ENCODE data around the gene FAM136A. TPM values are rescaled to one million over a fixed set of nuclear protein-coding genes. Genes with fewer than 3 reads are reported as not detected.

The FAM136A gene
- polyA plus RNA-seq, 1 of the 3 experiments (the other 2 are of a cell fraction), result 43.3 TPM

DNA sequence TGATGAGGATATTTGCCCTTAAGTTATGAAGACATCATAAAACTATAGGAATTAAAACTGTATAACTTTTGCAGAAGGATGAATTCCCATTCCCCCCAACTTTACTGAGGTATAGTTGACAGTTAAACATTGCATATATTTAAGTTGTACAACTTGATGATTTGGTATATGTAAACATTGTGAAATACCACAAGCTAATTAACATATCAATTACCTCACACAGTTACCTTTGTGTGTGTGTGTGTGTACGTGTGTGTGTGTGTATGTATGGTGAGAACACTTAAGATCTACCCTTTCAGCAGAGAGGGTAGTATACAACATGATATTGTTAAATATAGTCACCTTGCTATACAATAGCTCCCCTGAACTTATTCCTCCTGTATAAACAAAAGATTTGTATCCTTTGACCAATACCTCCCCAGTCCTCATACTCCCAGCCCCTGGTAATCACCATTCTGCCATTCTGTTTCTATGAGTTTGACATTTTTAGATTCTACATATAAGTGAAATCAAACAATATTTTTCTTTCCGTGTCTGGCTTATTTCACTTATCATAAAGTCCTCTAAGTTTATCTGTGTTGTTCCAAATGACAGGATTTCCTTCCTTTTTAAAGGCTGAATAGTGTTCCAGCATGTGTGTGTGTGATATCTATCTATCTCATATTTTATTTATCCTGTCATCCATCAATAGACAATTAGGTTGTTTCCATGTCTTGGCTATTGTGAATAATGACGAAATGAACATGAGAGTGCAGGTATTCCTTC lies 48.2 kb upstream of the FAM136A start:
- CTCF ChIA-PET, result interaction anchor here (1.5 to 1.7 kb wide), 2 partner anchors 8 to 267 kb away, joined by 3 to 4 read pairs; no protein-coding TSS in a partner anchor

DNA sequence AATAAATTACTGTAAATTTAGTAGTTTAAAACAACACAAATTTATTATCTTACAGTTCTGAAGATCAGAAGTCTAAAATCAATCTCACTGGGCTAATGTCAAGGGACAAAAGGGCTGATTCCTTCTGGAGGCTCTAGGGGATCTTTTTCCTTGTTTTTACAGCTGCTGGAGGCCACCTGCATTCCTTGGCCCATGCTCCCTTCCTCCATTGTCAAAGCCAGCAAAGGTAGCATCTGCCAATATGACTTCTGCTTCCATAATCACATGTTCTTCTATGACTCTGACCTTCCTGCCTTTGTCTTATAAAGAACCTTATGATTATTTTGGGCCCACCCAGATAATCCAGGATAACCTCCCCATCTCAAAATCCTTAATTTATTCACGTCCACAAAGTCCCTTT lies 46.0 kb upstream of the FAM136A start:
- H4K20me1 ChIP-seq (ENCODE audit: insufficient read depth), result no peaks in the 10 kb centered on the region
- H3K9me3 ChIP-seq, result no peaks in the 10 kb centered on the region
- no peak for DNase-seq
- H2AFZ ChIP-seq (ENCODE audit: low read depth), result no peak overlapping the region
- H3K9me2 ChIP-seq, result no peaks in the 10 kb centered on the region
- CTCF ChIA-PET, result interaction anchor here (0.7 to 2.8 kb wide), 2 partner anchors 8 to 270 kb away, joined by 3 to 12 read pairs; no protein-coding TSS in a partner anchor
- H3K79me2 ChIP-seq (ENCODE audit: insufficient read depth), result no peaks in the 10 kb centered on the region
- no peaks in the 10 kb centered on the region for H3K36me3 ChIP-seq (replicated peaks in 1 of 2; ENCODE audit: control insufficient read depth in 1 of 2, insufficient read depth in 2 of 2, low read length in 1 of 2)
- no peaks in the 10 kb centered on the region for H3K4me1 ChIP-seq (ENCODE audit: control insufficient read depth in 1 of 2, insufficient read depth in 2 of 2, low read depth in 1 of 2, low read length in 1 of 2)
- H3K27ac ChIP-seq (ENCODE audit: low read depth in 2 of 2, low read length in 1 of 2), result no peak overlapping the region
- H3K4me2 ChIP-seq, result no peak overlapping the region
- no peak overlapping the region for H3K4me3 ChIP-seq (ENCODE audit: low read depth in 2 of 2, low read length in 1 of 2)
- no peaks in the 10 kb centered on the region for H3F3A ChIP-seq (replicated peaks; ENCODE audit: insufficient read depth)
- POLR2A ChIA-PET, result no interaction called here
- H3K9ac ChIP-seq, result no peak overlapping the region
- 4% methylated on average over 1 of the region's 1 CpG for WGBS (ENCODE audit: low lambda C conversion rate)
- H3K27me3 ChIP-seq (ENCODE audit: insufficient read depth), result peaks cover 21% of the 10 kb centered on the region; the same call in 1 of the 2 replicates
- TF ChIP-seq GATA2 (CRISPR knock-in tag; IDR thresholded peaks at IDR 0.05) (no peak), YY1 (IDR thresholded peaks at IDR 0.05; ENCODE audit: low read depth) (no peak), JUND (IDR thresholded peaks at IDR 0.05) (no peak), RFX5 (IDR thresholded peaks at IDR 0.05; ENCODE audit: low read length) (no peak), RCOR1 (IDR thresholded peaks at IDR 0.05; ENCODE audit: low read length) (no peak), FOSL2 (IDR thresholded peaks at IDR 0.05; ENCODE audit: borderline replicate concordance, low read depth) (no peak), CHD2 (IDR thresholded peaks at IDR 0.05; ENCODE audit: low read length, partially characterized antibody) (no peak), TCF12 (IDR thresholded peaks at IDR 0.05) (no peak)
- TF ChIP-seq, protein P1, sequence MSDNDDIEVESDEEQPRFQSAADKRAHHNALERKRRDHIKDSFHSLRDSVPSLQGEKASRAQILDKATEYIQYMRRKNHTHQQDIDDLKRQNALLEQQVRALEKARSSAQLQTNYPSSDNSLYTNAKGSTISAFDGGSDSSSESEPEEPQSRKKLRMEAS (IDR thresholded peaks at IDR 0.05; ENCODE audit: low read depth), result no peak
- TF ChIP-seq, protein P2, sequence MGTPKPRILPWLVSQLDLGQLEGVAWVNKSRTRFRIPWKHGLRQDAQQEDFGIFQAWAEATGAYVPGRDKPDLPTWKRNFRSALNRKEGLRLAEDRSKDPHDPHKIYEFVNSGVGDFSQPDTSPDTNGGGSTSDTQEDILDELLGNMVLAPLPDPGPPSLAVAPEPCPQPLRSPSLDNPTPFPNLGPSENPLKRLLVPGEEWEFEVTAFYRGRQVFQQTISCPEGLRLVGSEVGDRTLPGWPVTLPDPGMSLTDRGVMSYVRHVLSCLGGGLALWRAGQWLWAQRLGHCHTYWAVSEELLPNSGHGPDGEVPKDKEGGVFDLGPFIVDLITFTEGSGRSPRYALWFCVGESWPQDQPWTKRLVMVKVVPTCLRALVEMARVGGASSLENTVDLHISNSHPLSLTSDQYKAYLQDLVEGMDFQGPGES (IDR thresholded peaks at IDR 0.05; ENCODE audit: low read depth, low read length), result no peak
- TF ChIP-seq, protein P3, sequence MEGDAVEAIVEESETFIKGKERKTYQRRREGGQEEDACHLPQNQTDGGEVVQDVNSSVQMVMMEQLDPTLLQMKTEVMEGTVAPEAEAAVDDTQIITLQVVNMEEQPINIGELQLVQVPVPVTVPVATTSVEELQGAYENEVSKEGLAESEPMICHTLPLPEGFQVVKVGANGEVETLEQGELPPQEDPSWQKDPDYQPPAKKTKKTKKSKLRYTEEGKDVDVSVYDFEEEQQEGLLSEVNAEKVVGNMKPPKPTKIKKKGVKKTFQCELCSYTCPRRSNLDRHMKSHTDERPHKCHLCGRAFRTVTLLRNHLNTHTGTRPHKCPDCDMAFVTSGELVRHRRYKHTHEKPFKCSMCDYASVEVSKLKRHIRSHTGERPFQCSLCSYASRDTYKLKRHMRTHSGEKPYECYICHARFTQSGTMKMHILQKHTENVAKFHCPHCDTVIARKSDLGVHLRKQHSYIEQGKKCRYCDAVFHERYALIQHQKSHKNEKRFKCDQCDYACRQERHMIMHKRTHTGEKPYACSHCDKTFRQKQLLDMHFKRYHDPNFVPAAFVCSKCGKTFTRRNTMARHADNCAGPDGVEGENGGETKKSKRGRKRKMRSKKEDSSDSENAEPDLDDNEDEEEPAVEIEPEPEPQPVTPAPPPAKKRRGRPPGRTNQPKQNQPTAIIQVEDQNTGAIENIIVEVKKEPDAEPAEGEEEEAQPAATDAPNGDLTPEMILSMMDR (IDR thresholded peaks at IDR 0.05), result no peak

More for the DNA sequence above, 48.2 kb upstream of the FAM136A start:
- Histone ChIP-seq H3K79me2 (ENCODE audit: insufficient read depth) (no peaks in the 10 kb centered on the region), H3K9me3 (no peaks in the 10 kb centered on the region), H3K9ac (no peak overlapping the region), H3F3A (replicated peaks; ENCODE audit: insufficient read depth) (no peaks in the 10 kb centered on the region), H3K9me2 (no peaks in the 10 kb centered on the region), H3K27me3 (ENCODE audit: insufficient read depth) (peaks cover 11% of the 10 kb centered on the region; the same call in 1 of the 2 replicates), H4K20me1 (ENCODE audit: insufficient read depth) (no peaks in the 10 kb centered on the region), H3K4me3 (ENCODE audit: low read depth in 2 of 2, low read length in 1 of 2) (no peak overlapping the region), H3K27ac (ENCODE audit: low read depth in 2 of 2, low read length in 1 of 2) (no peak overlapping the region), H3K4me1 (ENCODE audit: control insufficient read depth in 1 of 2, insufficient read depth in 2 of 2, low read depth in 1 of 2, low read length in 1 of 2) (no peaks in the 10 kb centered on the region), H3K4me2 (no peak overlapping the region), H2AFZ (ENCODE audit: low read depth) (no peak overlapping the region), H3K36me3 (replicated peaks in 1 of 2; ENCODE audit: control insufficient read depth in 1 of 2, insufficient read depth in 2 of 2, low read length in 1 of 2) (no peaks in the 10 kb centered on the region)
- POLR2A ChIA-PET, result no interaction called here
- no peak for TF ChIP-seq EZH2phosphoT487 (IDR thresholded peaks at IDR 0.05; ENCODE audit: borderline replicate concordance, low read depth)
- TF ChIP-seq TAF1 (IDR thresholded peaks at IDR 0.05; ENCODE audit: borderline replicate concordance, low read depth, low read length), result no peak
- TF ChIP-seq, protein P4, sequence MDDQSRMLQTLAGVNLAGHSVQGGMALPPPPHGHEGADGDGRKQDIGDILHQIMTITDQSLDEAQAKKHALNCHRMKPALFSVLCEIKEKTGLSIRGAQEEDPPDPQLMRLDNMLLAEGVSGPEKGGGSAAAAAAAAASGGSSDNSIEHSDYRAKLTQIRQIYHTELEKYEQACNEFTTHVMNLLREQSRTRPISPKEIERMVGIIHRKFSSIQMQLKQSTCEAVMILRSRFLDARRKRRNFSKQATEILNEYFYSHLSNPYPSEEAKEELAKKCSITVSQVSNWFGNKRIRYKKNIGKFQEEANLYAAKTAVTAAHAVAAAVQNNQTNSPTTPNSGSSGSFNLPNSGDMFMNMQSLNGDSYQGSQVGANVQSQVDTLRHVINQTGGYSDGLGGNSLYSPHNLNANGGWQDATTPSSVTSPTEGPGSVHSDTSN (IDR thresholded peaks at IDR 0.05), result no peak
- no peak for TF ChIP-seq RAD21 (IDR thresholded peaks at IDR 0.05; ENCODE audit: low read length)
- no peak for TF ChIP-seq JUND (IDR thresholded peaks at IDR 0.05)
- TF ChIP-seq GATA2 (CRISPR knock-in tag; IDR thresholded peaks at IDR 0.05), result no peak
- no peak for TF ChIP-seq NRF1 (IDR thresholded peaks at IDR 0.05; ENCODE audit: low read depth, low read length)
- TF ChIP-seq, protein P2 (IDR thresholded peaks at IDR 0.05; ENCODE audit: low read depth, low read length), result no peak
- TF ChIP-seq YY1 (IDR thresholded peaks at IDR 0.05; ENCODE audit: low read depth), result no peak
- no peak for TF ChIP-seq RXRA (IDR thresholded peaks at IDR 0.05; ENCODE audit: borderline replicate concordance, low read depth)
- no peak for TF ChIP-seq TCF12 (IDR thresholded peaks at IDR 0.05)
- TF ChIP-seq MXI1 (IDR thresholded peaks at IDR 0.05; ENCODE audit: low read depth, low read length), result no peak
- WGBS (ENCODE audit: low lambda C conversion rate), result 10% methylated on average over 3 of the region's 3 CpGs
- DNase-seq, result no peak

All from SK-N-SH (cell line).